Endothelial cell of umbilical vein (primary cell): ENCODE data around the gene NAA16.

ENCODE experiments used
- CTCF ChIP-seq, 2 donors: IDR thresholded peaks; 1 replicate in 1 of 2; 2 replicates in 1 of 2; pipeline ENCODE4 v1.5.1; 2011; ENCODE audit warnings: low read length in 2 of 2, mild to moderate bottlenecking in 2 of 2, moderate library complexity in 2 of 2, control low read depth in 1 of 2, inconsistent platforms in 1 of 2, low read depth in 1 of 2; ENCODE audit not compliant: insufficient read depth in 1 of 2; ENCODE audit errors: extremely low read depth in 1 of 2
- MAX ChIP-seq: IDR thresholded peaks from 2 replicates; pipeline ENCODE4 v1.6.1; 2011; ENCODE audit not compliant: insufficient read depth, insufficient read length

GRCh38 chr13:41332829-41333228 lies 21.8 kb downstream of the NAA16 start:
- no peak for TF ChIP-seq CTCF (IDR thresholded peaks at IDR 0.05; ENCODE audit: extremely low read depth in 1 of 2, insufficient read depth in 1 of 2, low read depth in 1 of 2, low read length in 2 of 2)
- TF ChIP-seq MAX, result no peak
